Vagina (tissue), 2 donors: ENCODE measurements around the gene DYDC2. TPM values are rescaled to one million over a fixed set of nuclear protein-coding genes. Genes with fewer than 3 reads are reported as not detected.
A peak's percentile ranks its signal among the peaks of the same experiment; 100 is the strongest.
"Not testable (repeated sequence)": the region's sequence is repeated elsewhere in the genome, so short reads cannot be mapped to it uniquely, and the experiment has no call there.

Experiments
- DNase-seq, 2 donors: peaks; one replicate each; pipeline ENCODE4 v3.0.0-alpha.2; 2017; ENCODE audit errors: extremely low spot score in 2 of 2
- H3K27ac ChIP-seq: fragments of 200-600 bp; sonication (generic); one replicate; pipeline ENCODE4 v1.5.1; 2019
- H3K27me3 ChIP-seq: fragments of 200-600 bp; sonication (generic); one replicate; pipeline ENCODE4 v1.5.1; 2019
- H3K36me3 ChIP-seq, 2 donors: fragments of 200-600 bp; sonication (generic); one replicate each; pipeline ENCODE4 v1.5.1; 2017 to 2019
- H3K4me1 ChIP-seq: fragments of 200-600 bp; sonication (generic); one replicate; pipeline ENCODE4 v1.5.1; 2019
- H3K4me3 ChIP-seq, 2 donors: fragments of 200-600 bp; sonication (generic); 1 replicate in 1 of 2; 2 replicates in 1 of 2; pipeline ENCODE4 v1.5.1; 2016 to 2019
- H3K9me3 ChIP-seq: fragments of 200-600 bp; sonication (generic); one replicate; pipeline ENCODE4 v1.5.1; 2019
- CTCF ChIP-seq, 3 experiments: fragments of 450-650 bp in 2 of 3; fragments of 200-600 bp in 1 of 3; sonication (generic) in 1 of 3; IDR thresholded peaks; one replicate each; pipeline ENCODE4 v1.5.1; 2017 to 2019; ENCODE audit warnings: antibody characterized with exemption in 3 of 3, mild to moderate bottlenecking in 2 of 3, moderate library complexity in 2 of 3
- POLR2A ChIP-seq, 2 donors: fragments of 450-650 bp; IDR thresholded peaks; one replicate each; pipeline ENCODE4 v1.6.1; 2017; ENCODE audit warnings: antibody characterized with exemption in 2 of 2, mild to moderate bottlenecking in 2 of 2, moderate library complexity in 2 of 2
- POLR2AphosphoS5 ChIP-seq, 2 donors: sonication (generic); formaldehyde crosslinking; IDR thresholded peaks; one replicate each; pipeline ENCODE4 v1.9.0; 2017; ENCODE audit warnings: antibody characterized with exemption in 2 of 2, mild to moderate bottlenecking in 2 of 2, low read depth in 1 of 2; ENCODE audit not compliant: insufficient read depth in 1 of 2
- intact Hi-C: fragments of 100-400 bp; cut with DNase I; formaldehyde crosslinking; loops from one replicate; pipeline ENCODE4 v1.15.1; 2023
- total RNA-seq: library from RNA; depleted of rRNA; stranded (reverse); fragments of >200 nt; gene quantifications from one replicate; pipeline ENCODE4 v1.2.3, GENCODE V29; 2016

The DYDC2 gene
- total RNA-seq, 1 donor from 2014 or later = not detected

- intact Hi-C loops = no loop called here
- Histone ChIP-seq H3K4me1 (peaks cover 76% of the 10 kb centered on the region), H3K4me3 (peak overlapping the region; percentile 14 to 17), H3K27me3 (no peaks in the 10 kb centered on the region), H3K27ac (peak overlapping the region; percentile 73), H3K36me3 (no peaks in the 10 kb centered on the region), H3K9me3 (no peaks in the 10 kb centered on the region)
- DNase-seq = no peak
- peak in 1 of 2 donors; percentile 68 for TF ChIP-seq POLR2AphosphoS5 (IDR thresholded peaks at IDR 0.05; ENCODE audit: insufficient read depth in 1 of 2, low read depth in 1 of 2)
- no peak for TF ChIP-seq POLR2A (IDR thresholded peaks at IDR 0.05)
- TF ChIP-seq CTCF (IDR thresholded peaks at IDR 0.05) = no peak
Measured at GRCh38 chr10:80414142-80414895, 57.7 kb downstream of the DYDC2 start.

DNA sequence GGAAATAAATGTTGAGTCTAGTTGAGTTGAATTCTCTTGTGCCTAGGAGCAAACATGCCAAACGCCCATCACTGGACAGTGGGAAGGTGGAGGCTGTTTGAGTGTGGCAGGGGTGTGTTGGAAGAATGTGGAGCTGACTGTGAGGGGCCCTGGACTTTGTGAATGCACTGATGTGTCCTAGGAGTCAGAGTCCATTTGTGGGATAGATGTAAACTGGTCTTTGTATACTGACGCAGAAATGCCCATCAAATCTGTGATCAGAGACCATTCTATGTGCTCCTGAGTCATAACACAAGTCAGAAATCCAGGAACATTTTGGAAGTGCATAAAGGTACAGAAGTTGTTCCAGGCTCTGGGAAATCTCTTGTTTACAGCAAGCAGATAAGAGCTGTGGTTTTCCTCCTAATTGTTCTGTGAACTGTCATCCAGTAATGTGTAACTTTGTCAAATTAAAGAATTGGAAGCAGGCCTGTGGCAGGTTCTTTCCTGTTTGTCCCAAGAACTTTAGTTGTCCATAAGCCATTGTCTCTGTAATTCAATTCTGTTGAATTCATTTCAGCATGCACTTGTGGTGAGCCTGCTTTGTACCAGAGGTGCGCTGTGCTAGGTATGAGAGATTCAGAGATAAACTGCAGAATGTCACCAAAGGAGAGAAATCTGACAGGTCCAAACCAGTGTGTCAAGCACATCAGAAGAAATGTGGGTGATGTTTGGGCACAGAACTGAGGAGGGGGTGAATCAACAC lies 59.3 kb downstream of the DYDC2 start:
- H3K27ac ChIP-seq = peak overlapping the region; percentile 73
- TF ChIP-seq POLR2AphosphoS5 (IDR thresholded peaks at IDR 0.05; ENCODE audit: insufficient read depth in 1 of 2, low read depth in 1 of 2) = no peak
- TF ChIP-seq CTCF (IDR thresholded peaks at IDR 0.05) = no peak
- no peak for TF ChIP-seq POLR2A (IDR thresholded peaks at IDR 0.05)
- peaks cover 60% of the 10 kb centered on the region for H3K4me1 ChIP-seq

GRCh38 chr10:80416479-80417098 lies 60.0 kb downstream of the DYDC2 start:
- Histone ChIP-seq H3K9me3 (no peaks in the 10 kb centered on the region), H3K4me3 (no peak overlapping the region), H3K36me3 (peaks cover 0 to 6% of the 10 kb centered on the region in 2 donors), H3K27ac (peak overlapping the region; percentile 73), H3K4me1 (peaks cover 53% of the 10 kb centered on the region), H3K27me3 (no peaks in the 10 kb centered on the region)
- no peak for DNase-seq
- no peak for TF ChIP-seq CTCF (IDR thresholded peaks at IDR 0.05)
- TF ChIP-seq POLR2A (IDR thresholded peaks at IDR 0.05) = no peak
- TF ChIP-seq POLR2AphosphoS5 (IDR thresholded peaks at IDR 0.05; ENCODE audit: insufficient read depth in 1 of 2, low read depth in 1 of 2) = peak in 1 of 2 donors; percentile 54
- intact Hi-C loops = no loop called here

More for the DNA sequence above, 59.3 kb downstream of the DYDC2 start:
- DNase-seq = no peak
- Histone ChIP-seq H3K36me3 (peaks cover 0 to 5% of the 10 kb centered on the region in 2 donors), H3K9me3 (no peaks in the 10 kb centered on the region), H3K4me3 (no peak overlapping the region), H3K27me3 (no peaks in the 10 kb centered on the region)
- intact Hi-C loops = no loop called here

DNA sequence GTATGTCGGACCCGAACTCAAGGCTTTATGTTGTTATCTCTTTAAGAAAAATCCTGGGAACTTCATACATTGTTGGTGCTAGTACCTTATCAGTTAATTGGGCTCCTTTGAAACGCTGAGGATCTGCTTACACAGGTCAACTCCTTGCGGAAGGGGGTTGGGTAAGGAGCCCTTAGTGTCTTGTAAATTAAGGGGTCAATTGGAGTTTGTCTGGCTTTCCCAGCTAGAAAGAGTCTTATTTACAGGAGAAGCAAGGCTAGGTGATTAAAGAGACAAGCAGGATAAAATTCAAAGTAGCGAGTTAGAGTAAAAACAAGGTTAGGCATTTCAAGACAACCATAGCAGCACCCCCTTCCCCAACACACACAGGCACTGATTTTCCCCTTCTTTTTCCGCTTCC lies 60.7 kb downstream of the DYDC2 start:
- H3K27ac ChIP-seq, intact Hi-C loops: not testable (repeated sequence)
- peaks cover 47% of the 10 kb centered on the region for H3K4me1 ChIP-seq

More for the DNA sequence above, 60.7 kb downstream of the DYDC2 start:
- not testable (repeated sequence) for H3K36me3 ChIP-seq, H3K4me3 ChIP-seq, H3K27me3 ChIP-seq, DNase-seq, H3K9me3 ChIP-seq

Other genes with a start within 250 kb of the DYDC2 start
- gene PLAC9, start 224.1 kb upstream of the DYDC2 start, total RNA-seq = 61.4 TPM
- 101 TPM for gene ANXA11, start 151.2 kb upstream of the DYDC2 start, total RNA-seq
- gene MAT1A, start 67.1 kb upstream of the DYDC2 start, total RNA-seq = not detected
- gene DYDC1, start within 50 bp of the DYDC2 start, total RNA-seq = not detected
- gene PRXL2A, start 51.8 kb downstream of the DYDC2 start, total RNA-seq = 62.4 TPM
- gene TSPAN14, start 97.5 kb downstream of the DYDC2 start, total RNA-seq = 98.0 TPM
- not detected for gene SH2D4B, start 181.1 kb downstream of the DYDC2 start, total RNA-seq